ENCODE measurements around the gene CRTAC1. TPM values are rescaled to one million over a fixed set of nuclear protein-coding genes. Genes with fewer than 3 reads are reported as not detected.
"Not testable (repeated sequence)": the region's sequence is repeated elsewhere in the genome, so short reads cannot be mapped to it uniquely, and the experiment has no call there.

CRTAC1 gene
- polyA plus RNA-seq, 12 donors, result 0.30 to 1.1 (median 0.65) TPM; not detected in 2

DNA sequence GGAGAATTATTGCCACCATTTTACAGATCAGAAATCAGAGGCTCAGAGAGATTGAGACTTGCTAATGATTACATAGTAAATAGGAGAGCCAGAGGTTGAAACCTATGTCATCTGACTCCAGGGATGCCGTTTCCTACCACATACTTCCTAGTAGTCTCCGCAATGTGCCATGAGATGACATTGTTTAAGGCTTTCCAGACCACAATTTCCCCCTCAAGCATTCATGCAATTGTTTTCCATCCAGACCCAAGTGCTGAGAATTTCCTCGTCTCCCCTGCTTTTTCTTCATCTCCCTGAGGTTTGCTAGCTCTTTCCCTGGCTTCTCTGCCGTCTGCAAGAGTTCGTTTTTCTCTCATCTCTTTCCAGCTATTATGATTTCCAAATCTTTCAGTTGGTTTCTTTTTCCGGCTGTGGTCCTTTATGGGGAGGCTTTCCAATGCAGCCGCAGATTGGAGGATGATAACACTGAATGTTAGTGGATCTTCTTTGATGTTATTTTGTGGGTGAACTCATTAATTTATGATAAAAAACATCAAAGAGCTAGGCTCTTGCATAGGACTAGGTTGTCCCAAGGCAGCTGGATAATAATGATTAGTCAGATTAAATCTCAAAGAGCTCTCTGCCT is 187.7 kb downstream of the CRTAC1 start:
- no peak for DNase-seq

DNA sequence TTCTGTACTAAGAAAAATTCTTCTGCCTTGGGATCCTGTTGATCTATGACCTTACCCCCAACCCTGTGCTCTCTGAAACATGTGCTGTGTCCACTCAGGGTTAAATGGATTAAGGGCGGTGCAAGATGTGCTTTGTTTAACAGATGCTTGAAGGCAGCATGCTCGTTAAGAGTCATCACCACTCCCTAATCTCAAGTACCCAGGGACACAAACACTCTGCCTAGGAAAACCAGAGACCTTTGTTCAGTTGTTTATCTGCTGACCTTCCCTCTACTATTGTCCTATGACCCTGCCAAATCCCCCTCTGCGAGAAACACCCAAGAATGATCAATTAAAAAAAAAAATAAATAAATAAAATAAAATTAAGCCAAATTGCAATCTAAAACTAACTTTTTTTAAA is 188.3 kb downstream of the CRTAC1 start:
- not testable (repeated sequence) for DNase-seq

DNA sequence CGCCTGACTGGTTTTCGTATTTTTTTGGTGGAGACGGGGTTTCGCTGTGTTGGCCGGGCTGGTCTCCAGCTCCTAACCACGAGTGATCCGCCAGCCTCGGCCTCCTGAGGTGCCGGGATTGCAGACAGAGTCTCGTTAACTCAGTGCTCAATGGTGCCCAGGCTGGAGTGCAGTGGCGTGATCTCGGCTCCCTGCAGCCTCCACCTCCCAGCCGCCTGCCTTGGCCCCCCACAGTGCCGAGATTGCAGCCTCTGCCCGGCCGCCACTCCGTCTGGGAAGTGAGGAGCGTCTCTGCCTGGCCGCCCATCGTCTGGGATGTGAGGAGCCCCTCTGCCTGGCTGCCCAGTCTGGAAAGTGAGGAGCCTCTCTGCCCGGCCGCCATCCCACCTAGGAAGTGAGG is 189.3 kb downstream of the CRTAC1 start:
- not testable (repeated sequence) for DNase-seq

DNA sequence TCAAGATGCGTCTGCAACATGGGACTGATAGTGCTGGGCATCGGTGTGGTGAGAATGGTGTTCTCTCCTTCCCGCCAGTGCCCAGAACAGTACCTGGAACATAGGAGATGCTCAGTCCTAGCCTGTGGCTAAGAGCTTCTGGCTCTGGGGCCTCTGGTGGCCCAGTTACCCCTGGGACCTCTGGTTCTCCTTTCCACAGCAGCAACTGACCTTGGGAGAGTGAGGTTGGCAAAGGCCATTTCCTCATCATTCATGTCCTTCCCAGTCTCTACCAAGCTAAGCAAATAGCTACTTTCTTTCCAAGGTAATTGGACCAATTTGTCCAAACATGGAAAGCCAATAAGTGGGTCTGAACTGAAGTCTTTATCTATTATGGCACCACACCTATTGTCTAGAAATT is 192.3 kb downstream of the CRTAC1 start:
- DNase-seq, result no peak

DNA sequence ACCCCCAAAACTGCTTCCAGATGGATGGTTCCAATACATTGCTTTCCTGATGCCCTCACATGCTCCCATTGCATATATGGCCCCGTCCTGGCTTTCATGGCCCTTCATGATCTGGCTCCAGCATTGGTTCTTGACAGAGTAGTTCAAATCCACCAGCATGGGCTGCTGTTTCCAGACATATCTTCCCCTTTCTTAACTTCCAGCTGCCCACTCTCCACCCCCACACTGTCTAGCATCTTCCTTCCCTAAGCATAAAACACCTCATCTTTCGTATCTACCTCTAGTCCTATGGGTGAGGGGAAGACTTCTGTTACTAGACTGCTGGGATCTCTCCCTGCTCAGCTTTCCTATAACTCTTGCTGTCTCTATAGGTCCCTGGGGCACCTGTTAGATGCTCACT is 194.0 kb downstream of the CRTAC1 start:
- DNase-seq, result no peak

DNA sequence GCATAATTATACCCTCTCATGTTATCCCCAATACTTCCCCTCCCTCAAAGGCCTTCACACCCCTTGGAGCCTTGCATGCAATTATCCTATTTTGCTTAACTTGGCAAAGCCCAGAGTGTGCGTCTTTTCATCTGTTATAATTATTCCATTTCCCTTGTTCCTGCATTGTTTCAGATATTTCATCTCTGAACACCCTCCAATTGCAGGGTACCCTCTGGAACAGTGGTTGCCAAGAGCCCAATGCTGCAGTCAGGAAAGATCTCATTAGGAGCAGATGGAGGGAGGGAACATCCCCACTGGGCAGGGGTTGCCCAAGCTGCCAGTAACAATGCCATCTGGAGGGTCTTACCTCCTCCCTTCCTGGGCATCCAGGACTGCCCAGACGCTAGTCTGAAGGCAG is 199.2 kb downstream of the CRTAC1 start:
- DNase-seq, result no peak

DNA sequence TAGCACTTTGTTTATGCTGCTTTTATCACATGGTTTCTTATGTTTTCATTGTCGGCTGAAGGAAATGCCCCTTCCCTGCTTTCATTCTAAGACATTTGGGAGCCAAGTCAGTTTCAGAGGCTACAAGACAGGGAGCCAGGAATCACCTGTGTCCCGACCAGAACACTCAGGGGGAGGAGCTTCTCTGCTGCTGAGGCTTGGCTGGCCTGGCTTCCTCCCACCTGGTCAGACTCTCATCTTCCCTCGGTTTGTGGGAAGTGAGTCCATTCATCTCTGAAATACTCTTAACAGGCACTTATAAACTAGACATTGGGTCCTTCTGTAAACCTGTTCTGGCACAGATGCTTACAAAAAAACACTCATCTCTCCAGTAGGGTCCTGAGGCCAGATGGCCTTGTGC is 200.4 kb downstream of the CRTAC1 start:
- no peak for DNase-seq

DNA sequence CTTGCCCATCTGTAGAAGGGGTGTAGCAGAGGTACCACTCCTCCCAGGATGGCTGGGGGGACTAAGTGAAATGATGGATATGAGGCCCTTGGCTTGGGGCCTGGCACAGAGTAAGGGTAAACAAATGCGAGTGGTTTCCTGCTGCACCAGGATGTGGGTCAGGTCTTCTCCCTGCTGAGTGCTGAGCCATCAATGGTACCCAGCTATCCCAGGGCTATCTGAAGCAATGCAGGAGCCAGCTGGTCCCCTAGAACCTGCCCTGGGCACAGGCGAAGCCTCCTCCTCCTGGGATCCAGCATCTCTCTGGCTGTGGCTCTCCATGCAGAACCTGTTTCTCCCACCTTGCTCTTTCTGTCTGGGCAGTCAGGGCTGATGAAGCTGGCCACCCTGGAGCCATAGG is 201.7 kb downstream of the CRTAC1 start:
- no peak for DNase-seq

DNA sequence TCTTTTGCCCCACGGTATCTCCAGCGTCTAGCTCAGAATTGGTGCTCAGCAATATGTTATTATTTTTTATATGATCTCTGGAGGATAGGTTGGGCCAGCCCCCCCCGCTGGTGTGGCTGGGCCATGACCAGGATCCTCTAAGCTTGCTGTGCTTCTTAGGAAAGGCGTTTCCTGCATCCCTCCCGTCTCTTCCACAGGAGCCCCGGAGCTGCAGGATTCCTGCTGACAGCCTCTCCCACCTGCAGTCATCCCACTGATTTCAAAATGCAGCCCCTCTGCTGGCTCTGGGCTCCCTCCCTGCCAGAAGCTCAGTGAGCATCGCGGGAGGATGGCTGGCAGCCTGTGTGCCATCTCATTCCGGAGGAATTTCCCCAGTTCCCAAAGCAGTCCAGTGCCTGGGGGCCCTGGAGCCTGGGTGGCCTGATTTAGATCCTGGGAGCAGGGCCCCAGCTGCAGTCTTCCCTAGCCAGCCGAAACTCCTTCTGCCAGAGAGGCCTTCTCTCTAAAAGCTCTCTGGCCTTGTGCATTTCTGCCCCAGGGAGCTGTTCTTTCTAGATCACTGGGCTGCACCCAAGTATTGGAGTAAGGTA is 202.6 kb downstream of the CRTAC1 start:
- DNase-seq, result no peak

DNA sequence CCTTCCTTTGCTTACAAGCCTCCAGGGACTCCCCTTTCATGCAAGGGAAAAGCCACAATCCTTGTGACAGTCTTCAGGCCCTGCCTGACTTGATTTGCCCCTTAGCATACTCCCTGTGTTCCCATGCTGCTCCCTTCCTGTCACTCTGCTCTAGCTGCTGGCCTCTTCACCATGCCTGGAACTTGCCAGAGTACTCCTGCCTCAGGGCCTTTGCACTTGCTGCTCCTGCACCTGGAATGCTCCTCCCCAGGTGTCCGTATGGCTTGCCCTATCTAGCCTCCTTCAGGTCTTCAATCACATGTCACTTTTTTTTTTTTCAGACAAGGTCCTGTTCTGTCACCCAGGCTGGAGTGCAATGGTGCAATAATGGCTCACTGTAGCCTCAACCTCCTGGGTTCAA is 203.5 kb downstream of the CRTAC1 start:
- no peak for DNase-seq

DNA sequence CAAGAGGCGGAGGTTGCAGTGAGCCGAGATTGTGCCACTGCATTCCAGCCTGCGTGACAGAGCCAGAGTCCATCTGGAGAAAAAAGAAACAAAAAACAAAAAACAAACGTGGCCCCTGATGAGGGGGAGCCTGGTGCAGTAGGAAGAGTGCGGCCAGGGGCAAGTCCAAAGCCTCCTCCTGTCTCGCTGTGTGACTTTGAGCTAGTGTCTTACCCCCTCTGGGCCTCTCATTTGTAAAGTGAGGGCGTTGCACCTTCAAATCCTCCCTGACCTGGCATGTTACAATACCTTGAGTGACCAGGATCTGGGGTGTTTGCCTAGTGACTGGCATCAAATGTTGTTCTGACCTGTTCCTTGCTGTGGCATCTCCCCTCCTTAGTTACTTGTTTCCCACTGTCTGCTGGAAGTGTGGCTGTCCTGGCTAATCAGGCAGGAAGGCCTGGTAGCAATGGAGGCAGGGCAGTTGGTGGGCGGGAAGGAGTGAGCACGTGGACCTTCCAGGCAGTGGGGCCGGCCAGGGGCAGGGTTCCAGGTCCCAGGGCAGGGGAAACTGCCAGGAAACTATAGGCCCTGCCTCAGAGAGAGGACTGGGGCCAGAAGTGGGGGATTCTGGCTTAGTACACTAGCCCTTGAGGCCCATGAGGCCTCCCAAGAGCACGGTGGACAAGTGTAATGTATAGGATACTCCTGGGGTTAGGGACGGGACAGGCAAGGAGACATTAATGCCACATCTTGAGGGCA is 205.2 kb downstream of the CRTAC1 start:
- peak; percentile 31 for DNase-seq

DNA sequence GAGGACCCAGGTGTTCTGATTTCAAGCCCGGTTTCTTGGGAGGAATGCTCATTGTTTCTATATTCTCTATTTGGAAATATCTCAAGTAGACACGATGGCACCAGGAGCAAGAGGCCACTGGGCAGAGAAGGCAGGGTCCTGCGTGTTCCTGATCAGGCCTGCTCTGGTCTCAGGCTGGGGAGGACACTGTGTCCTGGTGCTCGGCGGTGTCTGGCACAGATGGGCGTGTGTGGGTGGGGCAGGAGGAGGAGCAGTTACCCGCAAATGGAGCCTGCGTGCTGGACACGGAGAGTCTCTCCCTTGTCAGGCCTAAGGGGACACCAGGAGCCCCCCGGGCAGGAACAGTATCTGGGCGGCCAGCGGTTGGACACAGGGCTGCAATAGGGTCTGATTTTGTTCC is 206.7 kb downstream of the CRTAC1 start:
- no peak for DNase-seq

DNA sequence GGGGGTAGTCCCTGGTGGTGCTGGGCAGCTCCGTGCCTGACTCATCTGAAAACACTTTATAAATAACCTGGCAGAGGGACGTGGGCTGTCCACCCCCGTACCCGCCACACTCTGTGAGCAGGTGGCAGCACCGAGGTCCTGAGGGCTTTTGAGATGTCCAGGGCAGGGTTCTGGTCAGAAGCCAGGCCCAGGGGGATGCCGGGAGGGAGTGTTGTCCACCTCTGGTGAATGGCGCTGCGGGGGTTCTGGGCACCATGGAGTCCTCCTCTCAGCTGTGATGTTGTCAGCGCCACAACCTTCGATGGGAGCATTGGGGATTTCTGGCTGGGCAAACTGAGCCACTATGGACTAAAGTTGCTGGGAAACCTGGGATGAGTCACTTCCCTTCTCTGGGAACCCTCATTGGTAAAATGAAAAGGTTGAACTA is 208.1 kb downstream of the CRTAC1 start:
- no peak for DNase-seq

DNA sequence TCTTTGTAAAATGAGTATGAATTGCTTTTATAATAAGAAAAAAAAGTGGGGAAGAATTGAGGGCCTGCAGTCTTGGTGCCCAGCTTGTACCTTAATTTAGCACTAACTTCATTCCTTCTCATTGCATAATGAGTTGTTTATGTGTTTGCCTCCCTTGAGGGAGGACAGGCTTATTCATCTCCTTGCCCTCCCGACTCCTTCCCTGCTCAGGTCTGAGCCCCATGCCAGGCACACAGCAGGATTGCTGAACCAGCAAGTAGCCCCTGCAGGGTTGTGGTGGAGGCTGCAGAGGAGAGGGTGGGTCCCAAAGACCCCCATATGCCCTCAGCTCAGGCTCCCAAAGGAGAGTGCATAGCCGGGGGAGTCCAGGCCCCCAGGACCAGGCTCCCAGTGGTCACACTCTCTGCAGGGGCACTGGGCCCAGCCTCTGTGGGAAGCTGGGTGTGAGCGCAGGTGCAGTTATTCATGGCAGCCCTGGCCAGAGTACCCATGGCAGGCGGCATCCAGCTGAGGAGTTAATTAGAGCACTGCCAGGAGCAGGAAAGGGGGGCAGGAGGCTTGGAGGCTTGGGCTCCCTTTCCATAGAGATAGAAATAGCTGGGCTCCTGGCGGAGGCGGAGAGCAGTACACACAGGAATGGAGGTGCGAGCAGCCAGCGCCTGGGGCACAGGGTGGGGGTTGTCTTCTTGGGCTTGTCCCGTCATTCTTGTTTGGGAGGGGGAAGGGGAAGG is 208.9 kb downstream of the CRTAC1 start:
- DNase-seq, result no peak

DNA sequence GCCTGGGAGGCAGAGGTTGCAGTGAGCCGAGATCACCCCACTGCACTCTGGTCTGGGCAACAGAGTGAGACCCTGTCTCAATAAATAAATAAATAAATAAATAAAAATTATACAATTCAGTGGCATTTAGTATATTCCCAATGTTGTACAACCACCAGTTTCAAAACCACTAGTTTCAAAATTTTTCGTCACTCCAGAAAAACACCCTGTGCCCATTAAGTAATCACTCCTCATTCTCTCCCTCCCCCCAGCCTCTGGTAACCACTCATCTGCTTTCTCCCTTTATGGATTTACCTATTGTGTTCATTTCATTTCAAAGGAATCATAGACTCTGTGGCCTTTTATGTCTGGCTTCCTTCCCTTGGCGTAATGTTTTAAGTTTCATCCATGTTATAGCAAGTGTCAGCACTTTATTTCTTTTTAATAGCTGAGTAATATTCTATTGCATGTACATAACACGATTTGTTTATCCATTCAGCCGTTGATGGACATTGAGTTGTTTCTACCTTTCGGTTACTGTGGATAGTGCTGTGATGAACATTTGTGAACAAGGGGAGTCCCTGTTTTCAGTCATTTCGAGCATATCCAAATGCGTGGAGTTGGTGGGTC is 210.2 kb downstream of the CRTAC1 start:
- no peak for DNase-seq

DNA sequence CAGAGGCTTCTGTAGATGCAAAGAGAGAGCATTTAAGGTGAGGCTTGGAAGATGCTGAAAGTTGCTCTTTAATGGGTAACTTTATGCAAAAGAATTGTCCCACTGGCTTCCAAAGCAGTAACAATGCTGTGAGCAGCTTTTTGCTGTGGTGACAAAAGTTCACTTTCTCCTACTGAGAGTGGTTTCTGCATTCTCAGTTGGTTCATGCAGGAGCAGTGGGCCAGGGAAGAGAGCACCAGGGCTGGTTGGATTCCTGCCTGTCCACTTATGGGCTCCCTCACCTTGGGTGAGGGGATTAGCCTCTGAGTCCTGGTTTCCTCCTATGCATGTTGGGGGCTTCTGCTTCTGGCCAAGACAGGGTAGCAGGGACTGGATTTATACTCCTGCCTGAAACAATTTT is 211.8 kb downstream of the CRTAC1 start:
- DNase-seq, result no peak

DNA sequence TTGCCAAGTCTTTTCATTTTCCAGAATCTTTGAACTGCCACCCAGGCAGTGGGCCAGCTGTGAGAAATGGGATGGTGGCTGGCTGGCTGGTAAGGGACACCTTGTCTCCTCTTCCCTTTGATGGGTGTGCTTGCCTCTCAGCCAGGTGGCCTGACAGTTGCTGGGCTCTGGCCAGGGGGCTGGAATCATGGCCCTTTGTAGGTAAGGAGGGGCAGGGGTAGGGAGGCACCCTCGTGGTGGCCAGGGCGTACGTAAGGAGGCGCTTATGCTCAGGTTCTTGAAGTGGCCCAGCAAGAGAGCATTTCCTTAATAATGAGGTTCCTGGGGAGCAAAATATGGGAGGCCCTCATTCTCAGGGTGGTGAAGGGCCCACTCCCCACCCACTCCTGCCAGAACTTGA is 213.8 kb downstream of the CRTAC1 start:
- no peak for DNase-seq

Other genes starting within 250 kb of the CRTAC1 start
- gene GOLGA7B, start 180.8 kb downstream of the CRTAC1 start, polyA plus RNA-seq (ENCODE audit: insufficient read length in 12 of 12), result under 1 TPM in 10 of 12 donors, not detected in 2; 0.04 to 0.65 (median 0.22) TPM
- gene R3HCC1L, start 104.0 kb upstream of the CRTAC1 start, polyA plus RNA-seq (ENCODE audit: insufficient read length in 12 of 12), result 10 to 100 TPM in 11 of 12 donors, not detected in 1; 11.5 to 24.8 (median 12.8) TPM
- gene LOXL4, start 237.6 kb upstream of the CRTAC1 start, polyA plus RNA-seq (ENCODE audit: insufficient read length in 12 of 12), result 10 to 100 TPM in 8 of 12 donors, 1 to 10 TPM in 3, not detected in 1; 6.7 to 13.4 (median 11.2) TPM